ENCODE results near the gene PLXNB3.

The PLXNB3 gene

GRCh38 chrX:153803211-153804099, 39.4 kb downstream of the PLXNB3 start:
- H3K4me3 ChIP-seq (ENCODE audit: low read depth, low read length) = no peak overlapping the region
- DNase-seq (ENCODE audit: low read depth) = no peak
- TF ChIP-seq MYC (IDR thresholded peaks at IDR 0.05; ENCODE audit: low read depth, low read length) (no peak), CTCF (IDR thresholded peaks at IDR 0.05; ENCODE audit: low read depth, low read length) (no peak), MAX (IDR thresholded peaks at IDR 0.05; ENCODE audit: low read depth, low read length) (no peak)

GRCh38 chrX:153804100-153804595, 40.1 kb downstream of the PLXNB3 start:
- no peak for TF ChIP-seq MYC (IDR thresholded peaks at IDR 0.05; ENCODE audit: low read depth, low read length)
- TF ChIP-seq POLR2A (IDR thresholded peaks at IDR 0.05; ENCODE audit: extremely low read depth, insufficient read length) = no peak
- TF ChIP-seq MAX (IDR thresholded peaks at IDR 0.05; ENCODE audit: low read depth, low read length) = no peak
- TF ChIP-seq CTCF (IDR thresholded peaks at IDR 0.05; ENCODE audit: low read depth, low read length) = no peak
- no peak for DNase-seq (ENCODE audit: low read depth)
- H3K4me3 ChIP-seq (ENCODE audit: low read depth, low read length) = no peak overlapping the region

GRCh38 chrX:153804621-153805020, 40.6 kb downstream of the PLXNB3 start:
- no peak for TF ChIP-seq POLR2A (IDR thresholded peaks at IDR 0.05; ENCODE audit: extremely low read depth, insufficient read length)
- TF ChIP-seq CTCF (IDR thresholded peaks at IDR 0.05; ENCODE audit: low read depth, low read length) = no peak
- TF ChIP-seq MAX (IDR thresholded peaks at IDR 0.05; ENCODE audit: low read depth, low read length) = no peak
- TF ChIP-seq MYC (IDR thresholded peaks at IDR 0.05; ENCODE audit: low read depth, low read length) = no peak
- no peak overlapping the region for H3K4me3 ChIP-seq (ENCODE audit: low read depth, low read length)
- no peak for DNase-seq (ENCODE audit: low read depth)

- no peak overlapping the region for H3K4me3 ChIP-seq (ENCODE audit: low read depth, low read length)
- DNase-seq (ENCODE audit: low read depth) = no peak
- no peak for TF ChIP-seq POLR2A (IDR thresholded peaks at IDR 0.05; ENCODE audit: extremely low read depth, insufficient read length)
- no peak for TF ChIP-seq MYC (IDR thresholded peaks at IDR 0.05; ENCODE audit: low read depth, low read length)
- no peak for TF ChIP-seq CTCF (IDR thresholded peaks at IDR 0.05; ENCODE audit: low read depth, low read length)
- TF ChIP-seq MAX (IDR thresholded peaks at IDR 0.05; ENCODE audit: low read depth, low read length) = no peak
Observed at GRCh38 chrX:153805436-153805835, 41.4 kb downstream of the PLXNB3 start.

GRCh38 chrX:153806999-153807575, 43.0 kb downstream of the PLXNB3 start:
- TF ChIP-seq POLR2A (IDR thresholded peaks at IDR 0.05; ENCODE audit: extremely low read depth, insufficient read length) = no peak
- TF ChIP-seq MYC (IDR thresholded peaks at IDR 0.05; ENCODE audit: low read depth, low read length) = no peak
- no peak for TF ChIP-seq MAX (IDR thresholded peaks at IDR 0.05; ENCODE audit: low read depth, low read length)
- TF ChIP-seq CTCF (IDR thresholded peaks at IDR 0.05; ENCODE audit: low read depth, low read length) = no peak
- H3K4me3 ChIP-seq (ENCODE audit: low read depth, low read length) = no peak overlapping the region
- no peak for DNase-seq (ENCODE audit: low read depth)
